T-helper 2 cell treated with Interferon-gamma antibody and Interleukin-4, amounts not matched to agents 5 μg/mL and 100 μg/mL, for 36 hours (primary cell): Measurements from ENCODE around the gene HAUS8.

Experiments used
- DNase-seq: peaks from one replicate; pipeline ENCODE4 v3.0.0; 2021; ENCODE audit warnings: low spot score
- H3K27ac Mint-ChIP-seq: one replicate; pipeline ENCODE4 v1.8.0; 2021; ENCODE audit warnings: mild to moderate bottlenecking, mixed read lengths
- H3K27me3 Mint-ChIP-seq: one replicate; pipeline ENCODE4 v1.8.0; 2021; ENCODE audit warnings: low read depth, mixed read lengths
- H3K36me3 Mint-ChIP-seq: one replicate; pipeline ENCODE4 v1.8.0; 2021; ENCODE audit warnings: low read depth, mixed read lengths
- H3K4me1 Mint-ChIP-seq: one replicate; pipeline ENCODE4 v1.8.0; 2021; ENCODE audit warnings: low read depth, mixed read lengths
- H3K4me3 Mint-ChIP-seq: one replicate; pipeline ENCODE4 v1.8.0; 2022; ENCODE audit warnings: mild to moderate bottlenecking, moderate library complexity, mixed read lengths
- H3K9me3 Mint-ChIP-seq: one replicate; pipeline ENCODE4 v1.8.0; 2021; ENCODE audit warnings: mixed read lengths

HAUS8 gene

GRCh38 chr19:17075864-17076542 lies 751 bp upstream of the HAUS8 start:
- peaks cover 37% of the 10 kb centered on the region for H3K4me1 Mint-ChIP-seq
- H3K9me3 Mint-ChIP-seq, result no peaks in the 10 kb centered on the region
- H3K36me3 Mint-ChIP-seq, result peaks cover 37% of the 10 kb centered on the region
- no peaks in the 10 kb centered on the region for H3K27me3 Mint-ChIP-seq
- peak overlapping the region; percentile 99 for H3K4me3 Mint-ChIP-seq
- peak overlapping the region; percentile 97 for H3K27ac Mint-ChIP-seq
- peak; percentile 54 for DNase-seq

- no peak for DNase-seq
- H3K4me1 Mint-ChIP-seq, result peaks cover 30% of the 10 kb centered on the region
- peak overlapping the region; percentile 100 for H3K4me3 Mint-ChIP-seq
- H3K9me3 Mint-ChIP-seq, result no peaks in the 10 kb centered on the region
- peaks cover 46% of the 10 kb centered on the region for H3K36me3 Mint-ChIP-seq
- H3K27me3 Mint-ChIP-seq, result no peaks in the 10 kb centered on the region
- peak overlapping the region; percentile 99 for H3K27ac Mint-ChIP-seq
Measured at GRCh38 chr19:17074634-17075034, 618 bp downstream of the HAUS8 start.

- Mint-ChIP-seq H3K9me3 (no peaks in the 10 kb centered on the region), H3K4me1 (peaks cover 24% of the 10 kb centered on the region), H3K4me3 (peak overlapping the region; percentile 100), H3K27me3 (no peaks in the 10 kb centered on the region), H3K27ac (peak overlapping the region; percentile 99), H3K36me3 (peaks cover 46% of the 10 kb centered on the region)
- DNase-seq, result no peak
Measured at GRCh38 chr19:17073869-17074633, 1.2 kb downstream of the HAUS8 start.

GRCh38 chr19:17070912-17071311 lies 4.3 kb downstream of the HAUS8 start:
- peaks cover 56% of the 10 kb centered on the region for H3K36me3 Mint-ChIP-seq
- no peak for DNase-seq
- no peaks in the 10 kb centered on the region for H3K27me3 Mint-ChIP-seq
- peaks cover 19% of the 10 kb centered on the region for H3K4me1 Mint-ChIP-seq
- no peak overlapping the region for H3K4me3 Mint-ChIP-seq
- H3K27ac Mint-ChIP-seq, result no peak overlapping the region
- no peaks in the 10 kb centered on the region for H3K9me3 Mint-ChIP-seq

- no peak for DNase-seq
- Mint-ChIP-seq H3K9me3 (no peaks in the 10 kb centered on the region), H3K36me3 (peaks cover 55% of the 10 kb centered on the region), H3K27ac (no peak overlapping the region), H3K27me3 (no peaks in the 10 kb centered on the region), H3K4me3 (no peak overlapping the region), H3K4me1 (peaks cover 19% of the 10 kb centered on the region)
Measured at GRCh38 chr19:17070421-17070820, 4.8 kb downstream of the HAUS8 start.

GRCh38 chr19:17069193-17069592 lies 6.1 kb downstream of the HAUS8 start:
- Mint-ChIP-seq H3K27me3 (no peaks in the 10 kb centered on the region), H3K27ac (no peak overlapping the region), H3K36me3 (peaks cover 59% of the 10 kb centered on the region), H3K4me1 (peaks cover 29% of the 10 kb centered on the region), H3K4me3 (no peak overlapping the region), H3K9me3 (peaks cover 2% of the 10 kb centered on the region)
- no peak for DNase-seq

GRCh38 chr19:17063428-17063827 lies 11.8 kb downstream of the HAUS8 start:
- Mint-ChIP-seq H3K27ac (peak overlapping the region; percentile 49), H3K4me1 (peaks cover 22% of the 10 kb centered on the region), H3K9me3 (peaks cover 3% of the 10 kb centered on the region), H3K4me3 (no peak overlapping the region), H3K36me3 (peaks cover 62% of the 10 kb centered on the region), H3K27me3 (no peaks in the 10 kb centered on the region)
- no peak for DNase-seq

GRCh38 chr19:17061691-17062090 lies 13.6 kb downstream of the HAUS8 start:
- H3K4me3 Mint-ChIP-seq, result no peak overlapping the region
- H3K27me3 Mint-ChIP-seq, result no peaks in the 10 kb centered on the region
- peaks cover 58% of the 10 kb centered on the region for H3K36me3 Mint-ChIP-seq
- H3K9me3 Mint-ChIP-seq, result peaks cover 3% of the 10 kb centered on the region
- H3K4me1 Mint-ChIP-seq, result peaks cover 15% of the 10 kb centered on the region
- no peak overlapping the region for H3K27ac Mint-ChIP-seq
- no peak for DNase-seq

GRCh38 chr19:17061205-17061604 lies 14.0 kb downstream of the HAUS8 start:
- DNase-seq, result no peak
- Mint-ChIP-seq H3K4me3 (no peak overlapping the region), H3K4me1 (peaks cover 15% of the 10 kb centered on the region), H3K27ac (no peak overlapping the region), H3K9me3 (peaks cover 3% of the 10 kb centered on the region), H3K27me3 (no peaks in the 10 kb centered on the region), H3K36me3 (peaks cover 55% of the 10 kb centered on the region)

GRCh38 chr19:17060802-17061201 lies 14.4 kb downstream of the HAUS8 start:
- Mint-ChIP-seq H3K9me3 (peaks cover 3% of the 10 kb centered on the region), H3K27ac (no peak overlapping the region), H3K4me1 (peaks cover 15% of the 10 kb centered on the region), H3K27me3 (no peaks in the 10 kb centered on the region), H3K36me3 (peaks cover 58% of the 10 kb centered on the region), H3K4me3 (no peak overlapping the region)
- DNase-seq, result no peak

- H3K4me3 Mint-ChIP-seq, result no peak overlapping the region
- no peaks in the 10 kb centered on the region for H3K4me1 Mint-ChIP-seq
- no peaks in the 10 kb centered on the region for H3K27me3 Mint-ChIP-seq
- DNase-seq, result no peak
- peaks cover 44% of the 10 kb centered on the region for H3K36me3 Mint-ChIP-seq
- no peaks in the 10 kb centered on the region for H3K9me3 Mint-ChIP-seq
- no peak overlapping the region for H3K27ac Mint-ChIP-seq
Measured at GRCh38 chr19:17058236-17058635, 17.0 kb downstream of the HAUS8 start.

GRCh38 chr19:17055636-17056035 lies 19.6 kb downstream of the HAUS8 start:
- no peaks in the 10 kb centered on the region for H3K27me3 Mint-ChIP-seq
- no peak overlapping the region for H3K27ac Mint-ChIP-seq
- no peaks in the 10 kb centered on the region for H3K4me1 Mint-ChIP-seq
- H3K9me3 Mint-ChIP-seq, result no peaks in the 10 kb centered on the region
- no peak for DNase-seq
- no peak overlapping the region for H3K4me3 Mint-ChIP-seq
- peaks cover 49% of the 10 kb centered on the region for H3K36me3 Mint-ChIP-seq

- no peaks in the 10 kb centered on the region for H3K27me3 Mint-ChIP-seq
- peaks cover 51% of the 10 kb centered on the region for H3K36me3 Mint-ChIP-seq
Measured at GRCh38 chr19:17054746-17055145, 20.5 kb downstream of the HAUS8 start.

GRCh38 chr19:17052439-17052838 lies 22.8 kb downstream of the HAUS8 start:
- no peak for DNase-seq
- Mint-ChIP-seq H3K36me3 (peaks cover 38% of the 10 kb centered on the region), H3K4me1 (no peaks in the 10 kb centered on the region), H3K27me3 (no peaks in the 10 kb centered on the region), H3K9me3 (no peaks in the 10 kb centered on the region), H3K4me3 (no peak overlapping the region), H3K27ac (no peak overlapping the region)

More at GRCh38 chr19:17054746-17055145, 20.5 kb downstream of the HAUS8 start:
- H3K4me3 Mint-ChIP-seq, result no peak overlapping the region
- no peak overlapping the region for H3K27ac Mint-ChIP-seq
- H3K9me3 Mint-ChIP-seq, result no peaks in the 10 kb centered on the region
- DNase-seq, result no peak
- H3K4me1 Mint-ChIP-seq, result no peaks in the 10 kb centered on the region
